GM19099 (cell line): Measurements from ENCODE around the gene PPP2R3B.

Experiments used
- POLR2A ChIP-seq: IDR thresholded peaks from 3 replicates; pipeline ENCODE4 v1.6.1; 2011; ENCODE audit warnings: low read depth; ENCODE audit not compliant: insufficient read length; ENCODE audit errors: extremely low read depth

PPP2R3B gene

DNA sequence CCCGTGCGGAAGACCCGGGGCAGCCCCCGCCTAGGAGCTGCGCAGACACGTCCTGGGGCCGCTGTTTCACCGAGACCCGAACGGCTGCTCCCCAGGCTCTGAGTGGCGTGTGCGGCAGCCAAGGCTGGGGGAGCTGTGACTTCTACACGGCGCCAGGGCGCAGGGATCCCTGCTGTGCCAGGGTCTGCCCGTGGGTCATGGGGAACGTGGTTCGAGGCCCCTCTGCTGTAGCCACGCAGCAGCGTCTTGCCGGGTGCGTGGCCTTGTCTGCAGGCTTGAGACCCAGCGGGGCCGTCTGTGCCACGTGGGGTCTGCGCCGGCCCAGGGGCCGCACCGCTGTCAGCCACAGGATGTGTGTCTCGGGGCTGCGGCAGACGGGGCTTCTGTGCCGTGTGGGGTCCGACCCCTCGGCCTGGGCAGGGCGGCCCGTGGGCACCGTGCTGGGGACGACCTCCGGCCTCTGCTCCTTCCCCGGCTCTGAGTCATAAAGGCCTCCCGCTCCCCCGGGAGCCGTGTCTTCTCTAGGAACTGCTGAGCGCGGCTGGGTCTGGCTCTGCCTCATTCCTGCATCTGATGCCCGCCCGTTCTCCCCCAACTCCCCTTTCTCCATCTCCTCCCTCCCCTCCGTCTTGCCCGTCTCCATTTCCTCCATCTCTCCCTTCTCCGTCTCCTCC lies 55.4 kb downstream of the PPP2R3B start:
- TF ChIP-seq POLR2A = no peak

DNA sequence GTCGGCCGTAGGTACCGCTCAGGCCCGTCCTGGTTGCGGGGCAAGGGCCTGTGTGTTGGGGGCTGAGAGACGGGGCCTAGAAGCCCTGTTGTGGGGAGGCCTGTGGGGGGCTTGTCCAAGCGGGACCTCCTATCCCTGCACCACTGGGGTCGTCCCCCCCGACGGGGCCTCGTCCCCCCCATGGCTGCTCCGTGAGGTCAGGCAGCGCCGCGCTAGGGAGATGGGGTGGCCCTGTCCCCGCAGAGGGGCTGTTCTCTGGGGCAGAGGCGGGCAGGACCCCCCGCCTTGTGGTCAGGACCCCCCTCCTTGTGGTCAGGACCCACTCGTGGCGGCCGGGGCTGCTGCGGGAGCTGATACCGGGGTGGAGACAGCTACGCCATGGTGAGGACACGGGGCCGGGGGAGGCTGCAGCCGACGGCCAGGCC lies 56.0 kb downstream of the PPP2R3B start:
- TF ChIP-seq POLR2A = no peak

DNA sequence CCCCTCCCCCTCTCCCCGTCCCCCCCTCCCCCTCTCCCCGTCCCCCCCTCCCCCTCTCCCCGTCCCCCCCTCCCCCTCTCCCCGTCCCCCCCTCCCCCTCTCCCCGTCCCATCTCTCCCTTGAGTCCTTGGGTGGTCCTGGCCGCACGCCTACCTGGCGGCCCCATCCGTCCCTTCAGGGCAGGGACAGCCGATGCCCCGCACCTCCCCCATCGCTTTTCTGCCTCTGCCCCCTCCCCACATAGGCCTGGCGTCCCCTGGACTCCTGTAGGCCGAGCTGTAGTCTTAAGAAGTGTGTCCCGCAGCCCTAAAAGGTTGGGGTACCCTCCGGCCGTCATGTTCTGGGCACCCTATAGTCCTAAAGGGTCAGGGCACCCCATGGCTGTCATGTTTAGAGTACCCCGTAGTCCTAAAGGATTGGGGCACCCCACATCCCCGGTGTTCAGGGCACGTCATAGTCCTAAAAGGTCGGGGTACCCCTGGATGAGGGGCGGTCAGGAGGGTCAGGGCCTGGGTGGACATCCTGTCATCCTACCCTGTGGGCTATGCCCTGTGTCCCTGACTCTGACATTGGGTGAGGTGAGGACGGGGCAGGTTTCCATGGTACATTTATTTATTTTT lies 57.3 kb downstream of the PPP2R3B start:
- TF ChIP-seq POLR2A = no peak

DNA sequence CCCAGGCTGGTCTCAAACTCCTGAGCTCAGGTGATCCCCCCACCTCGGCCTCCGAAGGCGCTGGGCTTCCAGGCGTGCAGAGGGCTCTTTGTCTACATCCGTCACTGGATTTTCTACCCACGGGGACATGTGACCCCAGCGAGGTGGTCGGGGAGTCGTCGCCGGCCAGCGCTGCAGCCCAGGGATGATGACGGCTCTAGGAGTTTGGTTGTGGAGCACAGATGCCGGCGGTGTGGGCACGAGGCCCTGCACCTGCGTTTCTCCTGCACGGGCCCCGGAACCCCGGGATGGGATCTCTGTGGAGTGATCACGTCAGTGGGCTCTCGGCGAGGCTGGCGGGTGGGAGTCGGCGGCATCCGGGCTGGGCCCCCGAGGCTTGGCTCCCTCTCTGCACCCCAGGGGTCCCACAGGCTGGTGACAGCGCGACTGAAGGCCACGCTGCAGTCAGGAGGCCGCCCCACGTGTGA lies 59.0 kb downstream of the PPP2R3B start:
- no peak for TF ChIP-seq POLR2A

DNA sequence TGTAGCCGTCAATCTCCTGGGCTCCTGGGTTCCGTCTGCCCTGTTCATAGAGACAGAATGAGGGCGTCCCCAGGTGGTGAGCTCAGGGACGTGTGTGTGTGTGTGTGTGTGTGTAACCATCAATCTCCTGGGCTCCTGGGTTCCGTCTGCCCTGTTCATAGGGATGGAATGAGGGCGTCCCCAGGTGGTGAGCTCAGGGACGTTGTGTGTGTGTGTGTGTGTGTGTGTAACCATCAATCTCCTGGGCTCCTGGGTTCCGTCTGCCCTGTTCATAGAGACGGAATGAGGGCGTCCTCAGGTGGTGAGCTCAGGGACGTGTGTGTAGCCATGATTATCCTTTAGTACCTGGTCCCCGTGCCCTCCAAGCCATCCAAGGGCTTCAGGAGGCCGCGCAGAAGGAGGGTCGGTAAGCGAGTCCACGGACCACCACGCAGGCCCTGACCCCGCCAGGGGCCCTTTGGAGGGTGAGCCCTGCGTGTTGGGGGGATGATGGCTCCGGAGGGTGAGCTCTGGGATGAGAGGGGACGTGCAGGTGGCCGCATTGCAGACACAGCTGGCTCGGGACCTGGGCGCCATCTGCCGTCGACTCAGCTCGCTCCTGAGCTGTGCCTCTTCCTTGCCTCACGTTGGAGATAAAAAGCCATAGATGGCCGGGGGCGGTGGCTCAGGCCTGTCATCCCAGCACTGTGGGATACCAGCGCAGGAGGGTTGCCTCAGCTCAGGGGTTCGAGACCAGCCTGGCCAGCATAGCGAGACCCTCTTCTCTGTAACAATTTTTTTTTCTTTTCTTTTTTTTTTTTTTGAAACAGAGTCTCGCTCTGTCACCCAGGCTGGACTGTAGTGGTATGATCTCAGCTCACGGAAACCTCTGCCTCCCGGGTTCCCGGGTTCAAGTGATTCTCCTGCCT lies 62.7 kb downstream of the PPP2R3B start:
- TF ChIP-seq POLR2A = no peak

DNA sequence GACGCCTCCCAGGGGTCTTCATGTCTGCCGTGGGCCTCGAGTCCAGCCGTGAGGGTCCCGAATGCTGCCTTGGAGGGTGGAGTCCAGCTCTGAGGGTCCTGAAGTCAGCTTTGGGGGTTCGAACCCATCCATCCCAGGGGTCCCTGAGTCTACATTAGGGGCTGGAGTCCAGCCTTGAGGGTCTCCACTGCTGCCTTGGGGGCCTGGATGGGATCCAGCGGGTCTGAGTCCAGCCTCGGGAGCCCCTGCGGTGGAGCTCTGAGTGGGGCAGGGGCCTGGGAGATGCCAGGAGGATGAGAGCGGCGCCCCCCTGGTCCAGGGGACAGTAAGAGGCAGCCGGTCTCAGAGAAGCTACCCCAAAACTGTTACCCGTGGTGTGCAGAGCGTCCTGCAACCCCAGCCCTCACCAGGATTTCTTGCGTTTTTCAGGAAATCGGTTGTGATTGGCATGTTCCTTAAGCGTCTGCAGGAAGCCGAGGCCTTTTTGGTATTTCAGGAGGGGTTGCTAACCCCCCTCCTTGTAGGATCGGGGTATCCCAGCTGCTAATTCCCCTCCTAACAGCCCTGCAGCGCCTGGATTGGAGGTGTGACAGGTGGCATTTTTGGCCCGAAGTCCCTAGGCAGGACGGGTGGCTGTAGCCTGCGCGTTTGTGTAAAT lies 66.5 kb downstream of the PPP2R3B start:
- no peak for TF ChIP-seq POLR2A

DNA sequence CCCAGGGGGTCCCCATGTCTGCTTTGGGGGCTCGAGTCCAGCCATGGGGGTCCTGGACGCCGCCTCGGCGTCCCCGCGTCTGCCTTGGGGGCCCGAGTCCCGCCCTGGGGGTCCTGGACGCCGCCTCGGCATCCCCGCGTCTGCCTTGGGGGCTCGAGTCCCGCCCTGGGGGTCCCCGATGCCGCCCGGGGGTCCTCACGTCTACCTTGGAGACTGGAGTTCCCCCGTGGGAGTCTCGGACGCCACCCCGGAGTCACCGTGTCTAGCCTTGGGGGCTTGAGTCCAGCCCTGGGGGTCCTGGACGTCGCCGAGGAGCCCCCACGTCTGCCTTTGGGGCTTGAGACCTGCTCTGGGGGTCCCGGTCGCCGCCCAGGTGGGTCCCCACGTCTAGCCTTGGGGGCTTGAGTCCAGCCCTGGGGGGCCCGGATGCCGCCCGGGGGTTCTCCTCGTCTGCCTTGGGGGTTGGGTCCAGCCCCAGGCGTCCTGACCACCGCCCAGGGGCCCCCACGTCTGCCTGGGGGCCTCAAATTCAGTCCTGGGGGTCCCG lies 67.1 kb downstream of the PPP2R3B start:
- TF ChIP-seq POLR2A = no peak

DNA sequence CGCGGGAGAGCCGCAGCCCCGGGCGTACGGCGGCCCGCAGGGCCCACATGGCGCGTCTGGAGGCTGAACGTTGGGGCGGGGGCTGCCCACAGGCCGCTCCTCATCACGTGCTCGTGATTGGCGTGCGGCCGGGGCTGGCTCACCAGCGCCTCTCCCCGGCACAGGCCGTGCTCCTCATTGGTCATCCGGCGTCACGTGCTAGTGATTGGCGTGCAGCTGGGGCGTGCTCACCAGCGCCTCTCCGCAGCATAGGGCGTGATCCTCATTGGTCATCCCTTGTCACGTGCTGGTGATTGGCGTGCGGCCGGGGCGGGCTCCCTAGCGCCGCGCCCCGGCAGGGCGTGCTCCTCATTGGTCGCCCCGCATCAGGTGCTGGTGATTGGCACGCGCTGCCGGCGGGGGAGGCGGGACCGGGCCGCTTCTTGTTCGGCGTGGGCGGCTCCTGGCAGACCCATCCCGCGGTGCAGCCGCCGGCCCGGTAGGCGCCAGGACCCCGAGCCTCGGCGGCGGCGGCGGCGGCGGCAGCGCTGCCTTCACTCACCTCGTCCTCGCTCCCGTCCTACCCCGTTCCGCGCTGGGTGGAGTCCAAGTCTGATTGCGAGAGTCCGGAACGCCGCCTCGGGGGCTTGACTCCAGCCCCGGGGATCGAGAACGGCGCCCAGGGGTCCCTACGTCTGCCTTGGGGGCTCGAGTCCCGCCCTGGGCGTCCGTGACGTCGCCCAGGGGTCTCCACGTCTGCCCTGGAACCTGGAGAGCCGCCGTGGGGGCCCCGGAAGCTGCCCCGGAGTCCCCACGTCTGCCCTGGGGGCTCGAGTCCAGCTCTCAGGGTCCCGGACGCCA lies 67.7 kb downstream of the PPP2R3B start, which contains the start of gene GTPBP6:
TSS of gene GTPBP6 (minus strand) at position 58 of the 840 bp plus-strand sequence. CDS start at position 49, 9 bp downstream.
- TF ChIP-seq POLR2A = peak; percentile 82

DNA sequence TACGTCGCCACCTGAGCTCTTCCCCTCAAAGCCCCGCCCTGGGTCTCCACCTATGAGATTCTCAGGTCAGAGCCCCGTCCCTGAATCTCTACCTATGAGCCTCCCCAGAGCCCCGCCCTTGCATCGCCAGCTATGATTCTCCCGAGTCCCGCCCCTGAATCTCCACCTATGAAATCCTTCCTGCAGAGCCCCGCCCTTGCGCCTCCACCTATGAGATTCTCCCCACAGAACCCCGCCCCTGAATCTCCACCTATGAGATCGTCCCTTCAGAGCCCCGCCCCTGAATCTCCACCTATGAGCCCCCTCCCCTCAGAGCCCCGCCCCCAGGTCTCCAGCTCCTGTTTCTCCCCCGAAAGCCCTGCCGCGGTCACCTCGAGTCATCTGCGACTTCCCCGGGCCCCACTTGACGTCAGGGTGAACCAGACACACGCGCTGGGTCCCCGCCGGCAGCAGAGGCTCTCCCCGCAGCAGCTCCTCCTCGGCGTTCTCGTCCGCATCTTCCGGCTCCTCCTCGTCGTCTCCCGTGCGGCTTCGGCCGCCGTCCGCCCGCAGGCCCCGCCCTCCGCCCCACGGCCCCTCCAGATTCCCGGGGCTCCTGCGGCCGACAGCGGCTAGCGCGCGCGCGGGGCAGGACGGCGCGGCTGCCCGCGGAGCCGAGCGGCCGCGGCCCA lies 68.5 kb downstream of the PPP2R3B start:
- TF ChIP-seq POLR2A = peak; percentile 67

DNA sequence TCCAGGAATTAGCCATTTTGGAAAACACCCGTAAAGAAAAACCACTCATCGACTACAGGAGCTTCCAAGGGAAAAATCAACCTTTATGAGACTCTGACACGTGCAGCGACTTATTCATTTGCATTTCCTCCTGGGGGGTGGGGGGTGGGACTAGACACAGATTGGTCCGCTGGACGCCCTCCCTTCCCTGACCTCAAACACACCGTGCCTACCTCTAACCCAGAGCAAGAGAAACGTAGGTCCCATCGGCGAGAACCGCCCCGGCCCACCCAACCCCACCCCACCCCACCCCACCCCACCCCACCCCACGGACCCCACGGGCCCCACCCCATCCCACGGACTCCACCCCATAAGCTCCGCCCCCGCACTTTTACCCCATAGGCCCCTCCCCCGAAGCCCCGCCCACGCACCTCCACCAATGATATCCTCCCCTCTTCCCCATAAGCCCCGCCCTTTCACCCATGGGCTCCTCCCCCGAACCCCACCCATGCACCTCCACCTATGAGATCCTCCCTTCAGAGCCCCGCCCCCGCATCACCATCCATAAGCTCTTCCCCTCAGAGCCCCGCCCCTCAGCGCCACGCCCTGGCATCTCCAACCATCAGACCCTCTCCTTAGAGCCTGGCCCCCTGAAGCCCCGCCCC lies 69.2 kb downstream of the PPP2R3B start:
- no peak for TF ChIP-seq POLR2A

DNA sequence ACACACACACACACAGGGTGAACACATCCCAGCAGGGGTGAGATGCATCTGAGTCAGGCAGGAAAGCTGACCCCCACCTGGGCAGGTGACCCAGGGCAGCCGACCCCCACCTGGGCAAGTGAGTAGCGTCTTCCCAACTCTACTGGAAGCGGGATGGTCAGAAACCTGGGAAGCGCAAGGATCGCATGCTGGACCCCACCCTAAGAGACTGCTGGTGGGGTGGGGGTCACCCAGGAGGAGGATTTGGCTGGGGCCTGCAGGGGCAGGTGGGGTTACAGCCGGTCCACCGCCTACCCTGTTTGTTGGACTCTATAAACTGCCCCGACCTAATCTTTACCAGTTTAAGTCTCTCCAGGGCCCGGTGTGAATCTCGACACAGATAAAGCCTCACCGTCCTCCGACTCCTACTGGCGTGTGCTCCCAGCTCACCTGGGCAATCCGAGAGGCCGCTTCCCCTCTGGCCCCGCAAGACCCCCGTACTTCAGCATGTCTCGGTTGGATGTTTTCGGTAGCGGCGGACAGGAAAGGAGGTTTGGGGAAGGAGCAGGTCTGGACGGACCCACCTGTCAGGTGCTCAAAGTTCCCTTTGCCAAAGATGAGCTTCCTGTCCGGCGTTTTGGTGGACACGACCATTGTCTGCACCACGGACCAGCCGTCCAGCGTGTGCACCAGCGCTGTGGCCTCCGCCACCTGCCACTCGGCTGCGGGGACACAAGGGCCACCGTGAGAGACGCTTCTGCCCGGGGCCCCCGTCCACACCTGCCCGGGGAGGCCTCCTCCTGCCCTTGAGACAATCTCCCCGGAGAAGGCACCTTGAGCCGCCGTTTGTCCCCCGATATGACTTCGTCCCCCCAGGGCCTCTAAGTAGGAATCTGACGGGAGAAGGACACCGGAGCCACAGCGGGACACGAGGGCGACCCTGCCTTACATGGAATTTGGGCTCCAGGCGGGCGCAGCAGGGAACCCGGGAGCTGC lies 70.1 kb downstream of the PPP2R3B start:
- TF ChIP-seq POLR2A = no peak
